Measurements from ENCODE around the gene ZNF358. TPM values are rescaled to one million over a fixed set of nuclear protein-coding genes. Genes with fewer than 3 reads are reported as not detected.

Gene ZNF358
- total RNA-seq, 1 donor from 2014 or later = 163 TPM

DNA sequence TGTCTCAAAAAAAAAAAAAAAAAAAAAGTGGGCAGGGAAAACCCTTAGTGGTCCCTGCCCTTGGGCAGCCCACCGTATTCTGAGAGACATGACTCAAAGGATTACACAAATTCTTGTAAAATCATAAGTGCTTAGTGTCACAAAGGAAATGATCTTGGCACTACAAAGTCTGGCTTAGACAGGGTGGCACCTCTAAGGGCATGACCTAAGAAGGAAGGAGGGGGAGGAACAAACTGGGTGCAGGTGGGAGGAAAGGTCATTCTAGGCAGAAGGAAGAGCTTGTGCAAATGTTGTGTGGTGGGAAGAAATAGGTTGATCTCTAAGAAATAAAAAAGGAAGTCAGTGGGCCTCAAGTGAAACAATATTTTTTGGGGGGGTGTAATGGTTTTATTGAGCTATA lies 30.0 kb downstream of the ZNF358 start:
- TF ChIP-seq, protein P1, sequence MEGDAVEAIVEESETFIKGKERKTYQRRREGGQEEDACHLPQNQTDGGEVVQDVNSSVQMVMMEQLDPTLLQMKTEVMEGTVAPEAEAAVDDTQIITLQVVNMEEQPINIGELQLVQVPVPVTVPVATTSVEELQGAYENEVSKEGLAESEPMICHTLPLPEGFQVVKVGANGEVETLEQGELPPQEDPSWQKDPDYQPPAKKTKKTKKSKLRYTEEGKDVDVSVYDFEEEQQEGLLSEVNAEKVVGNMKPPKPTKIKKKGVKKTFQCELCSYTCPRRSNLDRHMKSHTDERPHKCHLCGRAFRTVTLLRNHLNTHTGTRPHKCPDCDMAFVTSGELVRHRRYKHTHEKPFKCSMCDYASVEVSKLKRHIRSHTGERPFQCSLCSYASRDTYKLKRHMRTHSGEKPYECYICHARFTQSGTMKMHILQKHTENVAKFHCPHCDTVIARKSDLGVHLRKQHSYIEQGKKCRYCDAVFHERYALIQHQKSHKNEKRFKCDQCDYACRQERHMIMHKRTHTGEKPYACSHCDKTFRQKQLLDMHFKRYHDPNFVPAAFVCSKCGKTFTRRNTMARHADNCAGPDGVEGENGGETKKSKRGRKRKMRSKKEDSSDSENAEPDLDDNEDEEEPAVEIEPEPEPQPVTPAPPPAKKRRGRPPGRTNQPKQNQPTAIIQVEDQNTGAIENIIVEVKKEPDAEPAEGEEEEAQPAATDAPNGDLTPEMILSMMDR (IDR thresholded peaks at IDR 0.05) = no peak

DNA sequence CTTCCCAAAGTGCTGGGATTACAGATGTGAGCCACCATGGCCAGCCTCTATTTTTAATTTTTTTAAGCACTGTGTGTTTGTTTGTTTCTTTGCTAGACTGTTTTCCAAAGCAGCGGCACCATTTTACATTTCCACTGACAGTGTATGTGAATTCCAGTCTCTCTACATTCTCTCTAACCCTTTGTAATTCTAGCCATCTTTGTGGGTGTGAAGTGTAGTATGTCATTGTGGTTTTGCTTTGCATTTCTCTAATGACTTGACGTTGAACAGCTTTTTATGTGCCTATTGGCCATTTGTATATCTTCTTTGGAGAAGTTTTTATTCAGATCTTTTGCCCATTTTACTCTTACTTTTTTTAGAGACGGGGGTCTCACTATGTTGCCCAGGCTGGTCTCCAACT lies 31.3 kb downstream of the ZNF358 start:
- H3K9me3 ChIP-seq = no peaks in the 10 kb centered on the region
- no peak overlapping the region for H3K4me3 ChIP-seq
- no peak for DNase-seq (ENCODE audit: low spot score in 2 of 2)
- no peaks in the 10 kb centered on the region for H3K4me1 ChIP-seq
- intact Hi-C loops (cut with DNase I) = no loop called here
- H3K27ac ChIP-seq = no peak overlapping the region
- H3K27me3 ChIP-seq = no peaks in the 10 kb centered on the region
- TF ChIP-seq, protein P1 (IDR thresholded peaks at IDR 0.05) = no peak
- peaks cover 34 to 46% of the 10 kb centered on the region in 2 donors for H3K36me3 ChIP-seq

More for the DNA sequence above, 30.0 kb downstream of the ZNF358 start:
- intact Hi-C loops (cut with DNase I) = no loop called here
- no peaks in the 10 kb centered on the region for H3K4me1 ChIP-seq
- no peak for DNase-seq (ENCODE audit: low spot score in 2 of 2)
- H3K27ac ChIP-seq = no peak overlapping the region
- no peak overlapping the region for H3K4me3 ChIP-seq
- peaks cover 45 to 59% of the 10 kb centered on the region in 2 donors for H3K36me3 ChIP-seq
- H3K9me3 ChIP-seq = no peaks in the 10 kb centered on the region
- no peaks in the 10 kb centered on the region for H3K27me3 ChIP-seq

DNA sequence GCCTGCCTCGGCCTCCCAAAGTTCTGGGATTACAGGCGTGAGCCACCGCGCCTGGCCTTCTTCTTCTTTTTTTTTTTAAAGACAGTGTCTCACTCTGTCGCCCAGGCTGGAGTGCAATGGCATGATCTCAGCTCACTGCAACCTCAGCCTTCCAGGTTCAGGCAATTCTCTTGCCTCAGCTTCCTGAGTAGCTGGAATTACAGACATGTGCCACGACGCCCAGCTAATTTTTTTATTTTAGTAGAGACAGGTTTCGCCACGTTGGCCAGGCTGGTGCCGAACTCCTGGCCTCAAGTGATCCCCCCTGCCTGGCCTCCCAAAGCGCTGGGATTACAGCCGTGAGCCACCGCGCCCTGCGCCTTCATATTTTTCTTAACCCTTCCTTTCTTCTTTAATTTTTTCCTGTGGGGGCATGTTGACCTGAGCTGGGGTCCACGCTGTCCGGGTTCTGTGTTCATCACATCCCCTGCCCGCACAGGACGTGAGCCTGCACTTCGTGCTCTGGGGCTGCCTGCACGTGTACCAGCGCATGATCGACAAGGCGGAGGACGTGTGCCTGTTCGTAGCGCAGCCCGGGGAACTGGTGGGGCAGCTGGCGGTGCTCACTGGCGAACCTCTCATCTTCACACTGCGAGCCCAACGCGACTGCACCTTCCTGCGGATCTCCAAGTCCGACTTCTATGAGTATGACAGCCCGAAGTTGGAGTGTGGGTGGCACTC lies 33.7 kb downstream of the ZNF358 start:
- intact Hi-C loops (cut with DNase I) = no loop called here
- Histone ChIP-seq H3K4me1 (no peaks in the 10 kb centered on the region), H3K9me3 (no peaks in the 10 kb centered on the region), H3K27ac (no peak overlapping the region), H3K4me3 (no peak overlapping the region), H3K36me3 (peaks cover 39 to 43% of the 10 kb centered on the region in 2 donors), H3K27me3 (no peaks in the 10 kb centered on the region)
- TF ChIP-seq, protein P1 (IDR thresholded peaks at IDR 0.05) = no peak
- DNase-seq (ENCODE audit: low spot score in 2 of 2) = no peak

DNA sequence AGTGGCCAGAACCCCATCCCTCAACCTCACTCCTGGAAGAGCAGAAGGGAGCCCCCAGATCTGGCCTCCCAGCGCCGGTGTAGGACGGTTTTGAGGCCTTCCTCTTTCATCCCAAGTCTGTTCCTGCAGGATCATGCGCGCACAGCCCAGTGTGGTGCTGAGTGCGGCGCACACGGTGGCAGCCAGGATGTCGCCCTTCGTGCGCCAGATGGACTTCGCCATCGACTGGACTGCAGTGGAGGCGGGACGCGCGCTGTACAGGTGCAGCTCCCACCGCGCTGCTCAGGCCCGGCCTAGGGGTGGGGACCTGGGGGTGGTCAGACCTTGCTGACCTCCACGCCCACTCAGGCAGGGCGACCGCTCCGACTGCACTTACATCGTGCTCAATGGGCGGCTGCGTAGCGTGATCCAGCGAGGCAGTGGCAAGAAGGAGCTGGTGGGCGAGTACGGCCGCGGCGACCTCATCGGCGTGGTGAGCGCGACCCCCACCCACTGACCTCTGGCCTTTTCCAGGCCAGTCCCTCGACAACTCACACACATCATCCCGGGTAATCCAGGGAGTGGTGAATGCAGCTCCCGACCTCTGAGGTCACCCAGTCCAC lies 34.4 kb downstream of the ZNF358 start:
- Histone ChIP-seq H3K36me3 (peaks cover 38 to 44% of the 10 kb centered on the region in 2 donors), H3K27ac (no peak overlapping the region), H3K4me3 (no peak overlapping the region), H3K9me3 (no peaks in the 10 kb centered on the region), H3K27me3 (no peaks in the 10 kb centered on the region), H3K4me1 (no peaks in the 10 kb centered on the region)
- TF ChIP-seq, protein P1 (IDR thresholded peaks at IDR 0.05) = no peak
- intact Hi-C loops (cut with DNase I) = no loop called here
- no peak for DNase-seq (ENCODE audit: low spot score in 2 of 2)

DNA sequence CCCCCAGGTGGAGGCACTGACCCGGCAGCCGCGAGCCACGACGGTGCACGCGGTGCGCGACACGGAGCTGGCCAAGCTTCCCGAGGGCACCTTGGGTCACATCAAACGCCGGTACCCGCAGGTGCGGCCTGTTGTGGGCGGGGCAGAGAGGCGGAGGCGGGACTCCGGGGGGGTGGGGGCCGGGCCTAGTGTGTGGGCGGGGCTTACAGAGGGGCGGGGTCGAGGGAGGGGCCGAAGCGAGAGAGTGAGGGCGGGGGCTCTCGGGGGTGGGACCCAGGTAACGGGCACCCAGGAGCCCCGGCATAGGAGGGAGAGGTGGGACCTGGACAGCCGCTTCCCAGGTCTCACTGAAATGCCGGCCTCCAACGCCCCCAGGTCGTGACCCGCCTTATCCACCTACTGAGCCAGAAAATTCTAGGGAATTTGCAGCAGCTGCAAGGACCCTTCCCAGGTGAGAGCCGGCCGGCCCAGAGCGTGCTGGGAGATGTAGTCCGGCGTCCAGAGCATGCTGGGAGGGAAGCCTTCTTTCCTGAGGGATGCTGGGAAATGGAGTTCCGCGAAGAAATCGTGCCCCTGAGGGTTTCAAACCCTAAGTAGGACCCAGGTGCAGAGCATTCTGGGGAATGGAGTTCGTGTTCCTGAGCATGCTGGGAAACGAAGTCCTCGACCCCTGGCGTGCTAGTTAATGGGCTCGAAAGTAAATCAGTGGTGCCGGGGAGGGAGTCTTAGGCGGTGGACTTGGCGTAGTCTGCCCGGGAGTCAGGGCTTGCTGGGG lies 35.3 kb downstream of the ZNF358 start:
- Histone ChIP-seq H3K36me3 (peaks cover 46 to 52% of the 10 kb centered on the region in 2 donors), H3K27ac (no peak overlapping the region), H3K9me3 (no peaks in the 10 kb centered on the region), H3K27me3 (no peaks in the 10 kb centered on the region), H3K4me1 (no peaks in the 10 kb centered on the region), H3K4me3 (peak overlapping the region in 1 of 2 donors; percentile 14)
- TF ChIP-seq, protein P1 (IDR thresholded peaks at IDR 0.05) = no peak
- intact Hi-C loops (cut with DNase I) = loop anchor here (1.0 kb wide), 1 partner anchor 16 kb away; the partner anchor contains the start of gene PNPLA6
- peak in 1 of 2 donors; percentile 77 for DNase-seq (ENCODE audit: low spot score in 2 of 2)

All from ascending aorta (tissue), 2 donors.